ENCODE results near the gene RBM19. TPM values are rescaled to one million over a fixed set of nuclear protein-coding genes. Genes with fewer than 3 reads are reported as not detected.

The RBM19 gene
- total RNA-seq, 1 experiment from 2014 or later = 61.7 TPM

DNA sequence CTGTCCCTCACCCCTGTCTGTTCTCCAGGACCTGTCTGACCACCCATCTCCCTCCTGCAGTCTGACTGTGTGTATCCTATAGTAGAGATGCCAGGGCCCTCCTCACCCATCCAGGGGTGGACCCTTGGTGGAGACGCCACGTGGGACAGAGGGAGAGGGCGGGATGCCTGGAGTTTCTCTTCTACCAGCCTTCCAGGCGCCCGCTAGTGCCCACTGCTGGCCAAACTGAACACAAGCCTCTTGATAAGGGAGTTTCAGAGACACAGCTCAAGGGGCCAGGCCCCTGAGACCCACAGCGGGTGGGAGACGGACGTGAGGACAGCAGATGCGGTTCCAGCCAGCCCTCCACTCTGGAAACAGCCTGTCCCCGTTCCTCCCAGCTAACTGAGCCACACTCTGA is 147.3 kb downstream of the RBM19 start:
- Histone ChIP-seq H3K27me3 (ENCODE audit: low read length) (no peaks in the 10 kb centered on the region), H3K79me2 (ENCODE audit: low read length) (no peaks in the 10 kb centered on the region), H4K20me1 (ENCODE audit: low read length) (no peaks in the 10 kb centered on the region), H3K9me2 (replicated peaks; ENCODE audit: low read length) (no peaks in the 10 kb centered on the region), H3K27ac (ENCODE audit: low read length) (no peak overlapping the region), H2AFZ (ENCODE audit: low read length) (no peak overlapping the region), H3K9ac (ENCODE audit: low read length) (no peak overlapping the region), H3K36me3 (ENCODE audit: low read depth, low read length) (0 out of 2 replicates have a peak, but pooled peaks cover 4% of the 10 kb centered on the region), H3K9me3 (ENCODE audit: low read length) (no peaks in the 10 kb centered on the region), H3K4me1 (ENCODE audit: insufficient read depth, low read length) (no peaks in the 10 kb centered on the region), H3F3A (ENCODE audit: low read length, unreplicated experiment) (no peaks in the 10 kb centered on the region), H3K4me3 (ENCODE audit: low read length) (no peak overlapping the region), H3K4me2 (ENCODE audit: low read length) (no peak overlapping the region)
- intact Hi-C loops (cut with micrococcal nuclease) = no loop called here
- DNase-seq (peak; percentile 22), ATAC-seq (peak; percentile 39; the same call in 1 of the 2 replicates)
- TF ChIP-seq, protein P1, sequence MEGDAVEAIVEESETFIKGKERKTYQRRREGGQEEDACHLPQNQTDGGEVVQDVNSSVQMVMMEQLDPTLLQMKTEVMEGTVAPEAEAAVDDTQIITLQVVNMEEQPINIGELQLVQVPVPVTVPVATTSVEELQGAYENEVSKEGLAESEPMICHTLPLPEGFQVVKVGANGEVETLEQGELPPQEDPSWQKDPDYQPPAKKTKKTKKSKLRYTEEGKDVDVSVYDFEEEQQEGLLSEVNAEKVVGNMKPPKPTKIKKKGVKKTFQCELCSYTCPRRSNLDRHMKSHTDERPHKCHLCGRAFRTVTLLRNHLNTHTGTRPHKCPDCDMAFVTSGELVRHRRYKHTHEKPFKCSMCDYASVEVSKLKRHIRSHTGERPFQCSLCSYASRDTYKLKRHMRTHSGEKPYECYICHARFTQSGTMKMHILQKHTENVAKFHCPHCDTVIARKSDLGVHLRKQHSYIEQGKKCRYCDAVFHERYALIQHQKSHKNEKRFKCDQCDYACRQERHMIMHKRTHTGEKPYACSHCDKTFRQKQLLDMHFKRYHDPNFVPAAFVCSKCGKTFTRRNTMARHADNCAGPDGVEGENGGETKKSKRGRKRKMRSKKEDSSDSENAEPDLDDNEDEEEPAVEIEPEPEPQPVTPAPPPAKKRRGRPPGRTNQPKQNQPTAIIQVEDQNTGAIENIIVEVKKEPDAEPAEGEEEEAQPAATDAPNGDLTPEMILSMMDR (conservative IDR thresholded peaks at IDR 0.05; ENCODE audit: low read depth, low read length) = peak; percentile 73
- TF ChIP-seq EZH2phosphoT487 (IDR thresholded peaks at IDR 0.05; ENCODE audit: borderline replicate concordance, low read length) = no peak
- POLR2A ChIA-PET (ENCODE audit: unreplicated experiment) = no interaction called here
- CTCF ChIA-PET = interaction anchor here (1.0 kb wide), 1 partner anchor 357 kb away, joined by 5 read pairs; no protein-coding TSS in a partner anchor
- BruUV-seq (replicated peaks) = no TSS peak

GRCh38 chr12:113818283-113818682 is 147.8 kb downstream of the RBM19 start:
- Histone ChIP-seq H3K27ac (ENCODE audit: low read length) (no peak overlapping the region), H3K4me2 (ENCODE audit: low read length) (no peak overlapping the region), H3K27me3 (ENCODE audit: low read length) (no peaks in the 10 kb centered on the region), H3K36me3 (ENCODE audit: low read depth, low read length) (0 out of 2 replicates have a peak, but pooled peaks cover 4% of the 10 kb centered on the region), H2AFZ (ENCODE audit: low read length) (no peak overlapping the region), H3K4me1 (ENCODE audit: insufficient read depth, low read length) (no peaks in the 10 kb centered on the region), H4K20me1 (ENCODE audit: low read length) (no peaks in the 10 kb centered on the region), H3K9me3 (ENCODE audit: low read length) (no peaks in the 10 kb centered on the region), H3K4me3 (ENCODE audit: low read length) (no peak overlapping the region), H3K9me2 (replicated peaks; ENCODE audit: low read length) (no peaks in the 10 kb centered on the region), H3F3A (ENCODE audit: low read length, unreplicated experiment) (no peaks in the 10 kb centered on the region), H3K79me2 (ENCODE audit: low read length) (no peaks in the 10 kb centered on the region), H3K9ac (ENCODE audit: low read length) (no peak overlapping the region)
- no peak for ATAC-seq
- DNase-seq = no peak
- intact Hi-C loops (cut with micrococcal nuclease) = no loop called here
- no TSS peak for BruUV-seq (replicated peaks)
- ChIA-PET CTCF (interaction anchor here (1.0 kb wide), 1 partner anchor 357 kb away, joined by 5 read pairs; no protein-coding TSS in a partner anchor), POLR2A (ENCODE audit: unreplicated experiment) (no interaction called here)
- no peak for TF ChIP-seq EZH2 (IDR thresholded peaks at IDR 0.05; ENCODE audit: low read length, unreplicated experiment)
- TF ChIP-seq, protein P1 (conservative IDR thresholded peaks at IDR 0.05; ENCODE audit: low read depth, low read length) = no peak

GRCh38 chr12:113816866-113817265 is 149.3 kb downstream of the RBM19 start:
- no peaks in the 10 kb centered on the region for H3K79me2 ChIP-seq (ENCODE audit: low read length)
- BruUV-seq (replicated peaks) = no TSS peak
- intact Hi-C loops (cut with micrococcal nuclease) = no loop called here
- DNase-seq (no peak), ATAC-seq (no peak)
- H3K36me3 ChIP-seq (ENCODE audit: low read depth, low read length) = 0 out of 2 replicates have a peak, but pooled peaks cover 4% of the 10 kb centered on the region
- H3K9ac ChIP-seq (ENCODE audit: low read length) = no peak overlapping the region
- H3F3A ChIP-seq (ENCODE audit: low read length, unreplicated experiment) = no peaks in the 10 kb centered on the region
- no peaks in the 10 kb centered on the region for H4K20me1 ChIP-seq (ENCODE audit: low read length)
- no peaks in the 10 kb centered on the region for H3K9me2 ChIP-seq (replicated peaks; ENCODE audit: low read length)
- POLR2A ChIA-PET (ENCODE audit: unreplicated experiment) = no interaction called here
- no peaks in the 10 kb centered on the region for H3K4me1 ChIP-seq (ENCODE audit: insufficient read depth, low read length)
- H3K4me3 ChIP-seq (ENCODE audit: low read length) = no peak overlapping the region
- TF ChIP-seq, protein P1 (conservative IDR thresholded peaks at IDR 0.05; ENCODE audit: low read depth, low read length) = no peak
- TF ChIP-seq EZH2phosphoT487 (IDR thresholded peaks at IDR 0.05; ENCODE audit: borderline replicate concordance, low read length) = no peak
- no peak for TF ChIP-seq EZH2 (IDR thresholded peaks at IDR 0.05; ENCODE audit: low read length, unreplicated experiment)
- no peaks in the 10 kb centered on the region for H3K27me3 ChIP-seq (ENCODE audit: low read length)
- no peaks in the 10 kb centered on the region for H3K9me3 ChIP-seq (ENCODE audit: low read length)
- H3K4me2 ChIP-seq (ENCODE audit: low read length) = no peak overlapping the region
- no peak overlapping the region for H3K27ac ChIP-seq (ENCODE audit: low read length)
- CTCF ChIA-PET = no interaction called here
- H2AFZ ChIP-seq (ENCODE audit: low read length) = no peak overlapping the region

Measured in PC-3 (cell line).